ENCODE measurements around the gene B3GALT2. TPM values are rescaled to one million over a fixed set of nuclear protein-coding genes. Genes with fewer than 3 reads are reported as not detected.
A peak's percentile ranks its signal among the peaks of the same experiment; 100 is the strongest.

The B3GALT2 gene
- total and polyA plus RNA-seq, 2 donors (not counting 3 experiments of a cell fraction or from before 2014, with no cell fraction given): not detected

DNA sequence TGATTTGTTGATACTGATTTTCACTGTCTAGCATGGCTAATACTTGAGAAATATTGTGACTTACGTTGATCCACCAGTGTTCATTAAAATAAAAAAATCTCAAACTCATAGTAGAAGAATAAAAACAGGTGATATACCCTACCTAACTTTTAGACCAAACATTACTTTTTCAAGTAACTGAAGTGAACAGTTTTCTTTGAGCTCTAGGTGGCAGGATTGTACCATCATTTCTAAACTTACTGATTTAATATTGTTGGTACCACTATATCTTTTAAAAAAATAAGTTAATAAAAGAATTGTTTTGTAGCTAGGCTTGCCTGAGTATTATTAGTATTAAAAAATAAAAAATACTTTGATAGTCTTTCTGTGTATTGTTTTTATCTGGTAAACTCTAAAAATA is 43.1 kb downstream of the B3GALT2 start:
- no peak overlapping the region for H3K9ac ChIP-seq (replicated peaks; ENCODE audit: extremely low read depth, insufficient read depth, low read length)
- H3K4me2 ChIP-seq (ENCODE audit: insufficient read depth, low read length): no peak overlapping the region
- H4K20me1 ChIP-seq (replicated peaks; ENCODE audit: control insufficient read depth, extremely low read depth, insufficient read depth, low read length): no peaks in the 10 kb centered on the region
- peaks cover 9% of the 10 kb centered on the region for H3K4me1 ChIP-seq (ENCODE audit: control insufficient read depth, extremely low read depth, insufficient read depth, low read length)
- no peak for TF ChIP-seq POLR2A (IDR thresholded peaks at IDR 0.05; ENCODE audit: low read depth, low read length)
- TF ChIP-seq, protein P1, sequence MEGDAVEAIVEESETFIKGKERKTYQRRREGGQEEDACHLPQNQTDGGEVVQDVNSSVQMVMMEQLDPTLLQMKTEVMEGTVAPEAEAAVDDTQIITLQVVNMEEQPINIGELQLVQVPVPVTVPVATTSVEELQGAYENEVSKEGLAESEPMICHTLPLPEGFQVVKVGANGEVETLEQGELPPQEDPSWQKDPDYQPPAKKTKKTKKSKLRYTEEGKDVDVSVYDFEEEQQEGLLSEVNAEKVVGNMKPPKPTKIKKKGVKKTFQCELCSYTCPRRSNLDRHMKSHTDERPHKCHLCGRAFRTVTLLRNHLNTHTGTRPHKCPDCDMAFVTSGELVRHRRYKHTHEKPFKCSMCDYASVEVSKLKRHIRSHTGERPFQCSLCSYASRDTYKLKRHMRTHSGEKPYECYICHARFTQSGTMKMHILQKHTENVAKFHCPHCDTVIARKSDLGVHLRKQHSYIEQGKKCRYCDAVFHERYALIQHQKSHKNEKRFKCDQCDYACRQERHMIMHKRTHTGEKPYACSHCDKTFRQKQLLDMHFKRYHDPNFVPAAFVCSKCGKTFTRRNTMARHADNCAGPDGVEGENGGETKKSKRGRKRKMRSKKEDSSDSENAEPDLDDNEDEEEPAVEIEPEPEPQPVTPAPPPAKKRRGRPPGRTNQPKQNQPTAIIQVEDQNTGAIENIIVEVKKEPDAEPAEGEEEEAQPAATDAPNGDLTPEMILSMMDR (IDR thresholded peaks at IDR 0.05; ENCODE audit: extremely low read depth in 1 of 2, insufficient read depth in 1 of 2, low read depth in 1 of 2, low read length in 2 of 2): no peak
- no peak for TF ChIP-seq GATA2 (IDR thresholded peaks at IDR 0.05; ENCODE audit: insufficient read depth, insufficient read length, low read depth, low read length)
- no peak for TF ChIP-seq EZH2 (IDR thresholded peaks at IDR 0.05; ENCODE audit: borderline replicate concordance, low read depth, low read length, severe bottlenecking)
- TF ChIP-seq POLR2AphosphoS5 (IDR thresholded peaks at IDR 0.05; ENCODE audit: insufficient read depth, low read depth, low read length): no peak
- H3K27me3 ChIP-seq (ENCODE audit: control insufficient read depth in 2 of 2, insufficient read depth in 2 of 2, low read length in 2 of 2): no peaks in the 10 kb centered on the region
- H3K9me1 ChIP-seq (replicated peaks; ENCODE audit: control insufficient read depth, extremely low read depth, insufficient read depth, low read length): no peaks in the 10 kb centered on the region
- H3K79me2 ChIP-seq (ENCODE audit: control insufficient read depth, insufficient read depth, low read length): peaks cover 19% of the 10 kb centered on the region
- ChIA-PET CTCF (interaction anchor here (0.6 to 2.4 kb wide), 15 partner anchors 9 to 1536 kb away, joined by 3 to 14 read pairs (median 3); partner anchors contain the start of gene GLRX2), POLR2A (no interaction called here)
- BruUV-seq (replicated peaks): no TSS peak
- no peak overlapping the region for H2AFZ ChIP-seq (ENCODE audit: low read depth, low read length)
- no peak overlapping the region for H3K4me3 ChIP-seq (replicated peaks in 1 of 3; ENCODE audit: insufficient read depth in 1 of 3, low read depth in 1 of 3, low read length in 3 of 3)
- no peaks in the 10 kb centered on the region for H3K9me3 ChIP-seq (replicated peaks; ENCODE audit: control insufficient read depth, insufficient read depth, low read length)
- DNase-seq (ENCODE audit: low read depth, low spot score) (peak; percentile 30), FAIRE-seq (no peak)
- H3K27ac ChIP-seq (ENCODE audit: insufficient read depth, low read depth, low read length): no peak overlapping the region
- dilution Hi-C loops (cut with MboI; ENCODE audit: extremely low pct_ligation_motif_present, low sequenced_read_pairs) (no loop called here), intact Hi-C loops (cut with micrococcal nuclease) (no loop called here)
- peaks cover 4 to 17% of the 10 kb centered on the region in 2 experiments for H3K36me3 ChIP-seq (ENCODE audit: control insufficient read depth in 2 of 2, extremely low read depth in 1 of 2, insufficient read depth in 2 of 2, low read length in 2 of 2)

DNA sequence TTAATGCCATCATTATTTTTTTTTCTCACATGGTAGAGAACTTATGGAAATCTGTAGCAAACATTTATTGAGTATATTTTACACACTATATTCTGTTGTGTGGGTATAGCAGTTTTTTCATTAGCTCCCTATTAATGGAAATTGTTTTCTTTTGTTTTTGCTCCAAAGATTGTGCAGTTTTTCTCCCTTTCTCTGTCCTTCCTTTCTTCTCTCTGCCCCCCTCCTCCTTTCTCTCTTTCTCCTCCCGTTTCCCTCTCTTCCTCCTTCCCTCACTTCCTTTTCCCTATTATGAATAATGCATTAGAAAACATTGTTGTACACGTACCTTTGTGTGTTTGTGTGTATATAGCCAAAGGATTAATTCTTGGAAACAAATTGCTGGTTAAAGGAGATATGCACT is 44.0 kb downstream of the B3GALT2 start:
- no peak for DNase-seq (ENCODE audit: low read depth, low spot score)
- Histone ChIP-seq H4K20me1 (replicated peaks; ENCODE audit: control insufficient read depth, extremely low read depth, insufficient read depth, low read length) (no peaks in the 10 kb centered on the region), H3K4me1 (ENCODE audit: control insufficient read depth, extremely low read depth, insufficient read depth, low read length) (peaks cover 9% of the 10 kb centered on the region), H3K4me2 (ENCODE audit: insufficient read depth, low read length) (peak overlapping the region; percentile 46), H3K36me3 (ENCODE audit: control insufficient read depth in 2 of 2, extremely low read depth in 1 of 2, insufficient read depth in 2 of 2, low read length in 2 of 2) (peaks cover 4 to 13% of the 10 kb centered on the region in 2 experiments), H2AFZ (ENCODE audit: low read depth, low read length) (no peak overlapping the region), H3K9me3 (replicated peaks; ENCODE audit: control insufficient read depth, insufficient read depth, low read length) (no peaks in the 10 kb centered on the region), H3K9ac (replicated peaks; ENCODE audit: extremely low read depth, insufficient read depth, low read length) (no peak overlapping the region), H3K27me3 (ENCODE audit: control insufficient read depth in 2 of 2, insufficient read depth in 2 of 2, low read length in 2 of 2) (no peaks in the 10 kb centered on the region), H3K9me1 (replicated peaks; ENCODE audit: control insufficient read depth, extremely low read depth, insufficient read depth, low read length) (no peaks in the 10 kb centered on the region), H3K79me2 (ENCODE audit: control insufficient read depth, insufficient read depth, low read length) (peaks cover 21% of the 10 kb centered on the region), H3K4me3 (replicated peaks in 1 of 3; ENCODE audit: insufficient read depth in 1 of 3, low read depth in 1 of 3, low read length in 3 of 3) (no peak overlapping the region), H3K27ac (ENCODE audit: insufficient read depth, low read depth, low read length) (no peak overlapping the region)
- intact Hi-C loops (cut with micrococcal nuclease): loop anchor here (1.0 kb wide), 1 partner anchor 921 kb away; no protein-coding TSS in a partner anchor
- FAIRE-seq: no peak
- dilution Hi-C loops (cut with MboI; ENCODE audit: extremely low pct_ligation_motif_present, low sequenced_read_pairs): no loop called here
- POLR2A ChIA-PET: no interaction called here
- CTCF ChIA-PET: interaction anchor here (1.0 to 2.4 kb wide), 9 partner anchors 9 to 1153 kb away, joined by 3 to 14 read pairs (median 4); partner anchors contain the start of gene GLRX2
- no TSS peak for BruUV-seq (replicated peaks)
- TF ChIP-seq GATA2 (IDR thresholded peaks at IDR 0.05; ENCODE audit: insufficient read depth, insufficient read length, low read depth, low read length) (no peak), POLR2A (IDR thresholded peaks at IDR 0.05; ENCODE audit: low read depth, low read length) (no peak), JUN (IDR thresholded peaks at IDR 0.05; ENCODE audit: borderline replicate concordance, insufficient read depth, insufficient read length, low read depth) (no peak), MYC (IDR thresholded peaks at IDR 0.05; ENCODE audit: low read depth, low read length) (no peak), POLR2AphosphoS5 (IDR thresholded peaks at IDR 0.05; ENCODE audit: insufficient read depth, low read depth, low read length) (no peak), FOS (IDR thresholded peaks at IDR 0.05; ENCODE audit: borderline replicate concordance, insufficient read depth, low read length) (no peak), EZH2 (IDR thresholded peaks at IDR 0.05; ENCODE audit: borderline replicate concordance, low read depth, low read length, severe bottlenecking) (no peak)
- TF ChIP-seq, protein P2, sequence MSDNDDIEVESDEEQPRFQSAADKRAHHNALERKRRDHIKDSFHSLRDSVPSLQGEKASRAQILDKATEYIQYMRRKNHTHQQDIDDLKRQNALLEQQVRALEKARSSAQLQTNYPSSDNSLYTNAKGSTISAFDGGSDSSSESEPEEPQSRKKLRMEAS (IDR thresholded peaks at IDR 0.05; ENCODE audit: insufficient read depth, insufficient read length): no peak
- TF ChIP-seq, protein P1 (IDR thresholded peaks at IDR 0.05; ENCODE audit: extremely low read depth in 1 of 2, insufficient read depth in 1 of 2, low read depth in 1 of 2, low read length in 2 of 2): no peak

Measured in endothelial cell of umbilical vein (primary cell).